BJ (cell line): ENCODE measurements around the gene STXBP6. TPM values are rescaled to one million over a fixed set of nuclear protein-coding genes. Genes with fewer than 3 reads are reported as not detected.

Source experiments
- CTCF ChIA-PET: fragments of 350-600 bp; formaldehyde crosslinking; extraction: SDS; loops from one replicate; lab custom pipeline; 2021; ENCODE audit warnings: antibody characterized with exemption, inconsistent platforms; lab: Yijun Ruan, JAX
- POLR2A ChIA-PET: fragments of 300-600 bp; sonication (Branson Sonifier 250); formaldehyde crosslinking; extraction: SDS; loops from one replicate; lab custom pipeline; 2021; ENCODE audit warnings: antibody characterized with exemption; lab: Charles Lee
- DNase-seq: peaks from one replicate; pipeline ENCODE4 v3.0.0-alpha.2; 2011; ENCODE audit warnings: low read depth
- H3K27me3 ChIP-seq: 2 replicates; pipeline ENCODE4 v1.6.0; 2011; ENCODE audit warnings: low read length; ENCODE audit not compliant: control insufficient read depth, insufficient read depth
- H3K36me3 ChIP-seq: 2 replicates; pipeline ENCODE4 v1.5.1; 2011; ENCODE audit warnings: low read length; ENCODE audit not compliant: control insufficient read depth, insufficient read depth
- H3K4me3 ChIP-seq: 2 replicates; pipeline ENCODE4 v1.5.1; 2011; ENCODE audit warnings: low read depth, mild to moderate bottlenecking, control low read depth, low read length
- polyA plus RNA-seq: library from polyadenylated mRNA; depleted of rRNA; stranded (reverse); fragments of >200 nt; gene quantifications from 2 replicates; pipeline ENCODE4 v1.2.3, GENCODE V29; 2011
- TF ChIP-seq, protein P1 (sequence below): IDR thresholded peaks from 2 replicates; pipeline ENCODE4 v1.5.1; 2011; ENCODE audit warnings: low read depth, mild to moderate bottlenecking, control low read depth, inconsistent platforms, low read length, moderate library complexity; ENCODE audit not compliant: insufficient read depth

The STXBP6 gene
- polyA plus RNA-seq, 1 experiment: 12.1 TPM

- H3K27me3 ChIP-seq: no peaks in the 10 kb centered on the region
- ChIA-PET POLR2A (no interaction called here), CTCF (interaction anchor here (0.9 to 2.9 kb wide), 5 partner anchors 11 to 238 kb away, joined by 3 to 30 read pairs (median 5); no protein-coding TSS in a partner anchor)
- TF ChIP-seq, protein P1, sequence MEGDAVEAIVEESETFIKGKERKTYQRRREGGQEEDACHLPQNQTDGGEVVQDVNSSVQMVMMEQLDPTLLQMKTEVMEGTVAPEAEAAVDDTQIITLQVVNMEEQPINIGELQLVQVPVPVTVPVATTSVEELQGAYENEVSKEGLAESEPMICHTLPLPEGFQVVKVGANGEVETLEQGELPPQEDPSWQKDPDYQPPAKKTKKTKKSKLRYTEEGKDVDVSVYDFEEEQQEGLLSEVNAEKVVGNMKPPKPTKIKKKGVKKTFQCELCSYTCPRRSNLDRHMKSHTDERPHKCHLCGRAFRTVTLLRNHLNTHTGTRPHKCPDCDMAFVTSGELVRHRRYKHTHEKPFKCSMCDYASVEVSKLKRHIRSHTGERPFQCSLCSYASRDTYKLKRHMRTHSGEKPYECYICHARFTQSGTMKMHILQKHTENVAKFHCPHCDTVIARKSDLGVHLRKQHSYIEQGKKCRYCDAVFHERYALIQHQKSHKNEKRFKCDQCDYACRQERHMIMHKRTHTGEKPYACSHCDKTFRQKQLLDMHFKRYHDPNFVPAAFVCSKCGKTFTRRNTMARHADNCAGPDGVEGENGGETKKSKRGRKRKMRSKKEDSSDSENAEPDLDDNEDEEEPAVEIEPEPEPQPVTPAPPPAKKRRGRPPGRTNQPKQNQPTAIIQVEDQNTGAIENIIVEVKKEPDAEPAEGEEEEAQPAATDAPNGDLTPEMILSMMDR: no peak
- no peak for DNase-seq
- no peak overlapping the region for H3K4me3 ChIP-seq
- no peaks in the 10 kb centered on the region for H3K36me3 ChIP-seq
Observed at GRCh38 chr14:25041484-25041883, 8.5 kb downstream of the STXBP6 start.

- TF ChIP-seq, protein P1: no peak
- POLR2A ChIA-PET: no interaction called here
Observed at GRCh38 chr14:25039933-25040332, 10.0 kb downstream of the STXBP6 start.

DNA sequence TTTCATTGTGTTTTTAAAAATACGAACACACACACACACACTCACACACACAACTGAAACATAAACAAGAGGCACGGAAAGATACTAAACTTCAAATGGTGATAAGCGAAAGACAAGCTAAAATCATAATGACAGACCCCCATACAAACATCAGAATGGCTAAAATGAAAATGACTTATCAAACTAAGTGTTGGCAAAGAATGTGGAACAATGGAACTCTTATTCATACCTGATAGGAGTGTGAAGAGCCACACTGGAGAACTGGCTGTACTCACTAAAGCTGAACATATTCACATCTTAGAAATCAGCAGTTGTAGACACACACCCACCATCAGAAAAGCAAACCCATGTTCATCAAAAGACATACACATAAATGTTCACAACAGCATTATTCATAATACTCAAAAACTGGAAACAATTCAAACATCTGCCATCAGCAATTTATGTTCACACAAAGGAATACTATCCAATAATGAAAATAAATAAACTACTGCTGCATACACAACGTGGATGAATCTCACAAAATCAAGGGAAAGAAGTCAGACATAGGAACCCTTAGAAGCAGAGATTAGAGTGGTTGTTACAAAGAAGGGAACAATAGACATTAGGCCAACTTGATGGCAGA is 11.8 kb downstream of the STXBP6 start:
- TF ChIP-seq, protein P1: no peak
- no peak for DNase-seq
- Histone ChIP-seq H3K36me3 (no peaks in the 10 kb centered on the region), H3K27me3 (no peaks in the 10 kb centered on the region), H3K4me3 (no peak overlapping the region)
- CTCF ChIA-PET: interaction anchor here (0.6 kb wide), 1 partner anchor 231 kb away, joined by 3 read pairs; no protein-coding TSS in a partner anchor
- POLR2A ChIA-PET: no interaction called here

More at GRCh38 chr14:25039933-25040332, 10.0 kb downstream of the STXBP6 start:
- Histone ChIP-seq H3K27me3 (no peaks in the 10 kb centered on the region), H3K36me3 (no peaks in the 10 kb centered on the region), H3K4me3 (no peak overlapping the region)
- DNase-seq: no peak
- CTCF ChIA-PET: interaction anchor here (1.0 to 1.7 kb wide), 3 partner anchors 93 to 113 kb away, joined by 4 to 5 read pairs (median 5); no protein-coding TSS in a partner anchor

- no peaks in the 10 kb centered on the region for H3K36me3 ChIP-seq
- POLR2A ChIA-PET: no interaction called here
- no peak overlapping the region for H3K4me3 ChIP-seq
- TF ChIP-seq, protein P1: no peak
- H3K27me3 ChIP-seq: no peaks in the 10 kb centered on the region
- CTCF ChIA-PET: no interaction called here
- no peak for DNase-seq
Observed at GRCh38 chr14:25037032-25037431, 12.9 kb downstream of the STXBP6 start.

DNA sequence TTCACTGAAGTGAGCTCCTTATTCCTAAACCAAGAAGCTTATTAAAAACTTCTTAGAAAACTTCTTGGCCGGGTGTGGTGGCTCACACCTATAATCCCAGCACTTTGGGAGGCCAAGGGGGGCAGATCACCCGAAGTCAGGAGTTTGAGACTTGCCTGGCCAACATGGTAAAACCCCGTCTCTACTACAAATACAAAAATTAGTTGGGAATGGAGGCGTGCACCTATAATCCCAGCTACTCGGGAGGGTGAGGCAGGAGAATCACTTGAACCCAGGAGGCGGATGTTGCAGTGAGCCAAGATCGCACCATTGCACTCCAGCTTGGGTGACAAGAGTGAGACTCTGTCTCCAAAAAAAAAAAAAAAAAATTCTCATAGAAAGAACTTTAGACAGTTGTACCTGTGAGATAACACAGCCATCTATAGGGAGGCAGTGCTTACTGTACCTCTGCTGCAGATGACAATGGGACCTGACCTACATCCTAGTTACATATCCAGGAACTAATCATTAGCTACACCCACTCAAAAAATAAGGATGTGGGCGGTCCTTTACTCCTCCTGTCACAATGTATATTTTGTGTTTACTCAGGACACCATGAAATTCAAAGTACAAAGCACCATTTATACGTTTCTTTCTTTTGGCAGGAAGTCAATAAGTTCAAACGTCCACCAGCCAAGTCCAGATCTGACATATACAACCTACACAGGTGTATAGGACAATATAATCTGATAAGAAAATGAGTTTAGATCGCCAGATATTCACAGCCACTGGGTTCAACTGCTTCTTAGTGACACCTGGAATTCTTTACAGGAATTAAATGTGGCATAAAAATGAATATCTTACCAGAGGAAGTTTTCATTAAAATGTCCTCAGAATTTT is 14.9 kb downstream of the STXBP6 start:
- POLR2A ChIA-PET: no interaction called here
- no peak overlapping the region for H3K4me3 ChIP-seq
- H3K36me3 ChIP-seq: no peaks in the 10 kb centered on the region
- TF ChIP-seq, protein P1: no peak
- no peak for DNase-seq
- no peaks in the 10 kb centered on the region for H3K27me3 ChIP-seq
- CTCF ChIA-PET: no interaction called here
